ENCODE measurements around the gene SYNDIG1.

GRCh38 chr20:24465159-24465558 is 4.3 kb upstream of the SYNDIG1 start:
- TF ChIP-seq CTCF (IDR thresholded peaks at IDR 0.05) (no peak), POLR2A (IDR thresholded peaks at IDR 0.05) (no peak)

Data from prostate gland (tissue), 2 donors.